A673 (cell line): ENCODE results near the gene DSCAM.

Experiments used
- CTCF ChIP-seq: fragments of 300-800, 200-600 bp; sonication (generic); conservative IDR thresholded peaks from 2 replicates; pipeline ENCODE4 v1.5.1; 2017; ENCODE audit warnings: low read depth, mild to moderate bottlenecking, antibody characterized with exemption, low read length, moderate library complexity, mixed read lengths
- EZH2 ChIP-seq: fragments of 200-600 bp; sonication (generic); IDR thresholded peaks from 2 replicates; pipeline ENCODE4 v1.6.1; 2017; ENCODE audit warnings: borderline replicate concordance, low read depth, mild to moderate bottlenecking, mixed read lengths, antibody characterized with exemption, low read length; ENCODE audit not compliant: poor library complexity, severe bottlenecking

- TF ChIP-seq CTCF (no peak), EZH2 (no peak)
Measured at GRCh38 chr21:40636026-40636425, 210.9 kb downstream of the DSCAM start.
